GM18909 (cell line): ENCODE data around the gene ASNS.
"Not testable (repeated sequence)": the region's sequence is repeated elsewhere in the genome, so short reads cannot be mapped to it uniquely, and the experiment has no call there.

Experiments used
- ATAC-seq: cut with Tn5 transposase; IDR thresholded peaks from one replicate; pipeline ENCODE4 v1.9.1; 2021; ENCODE audit warnings: mild to moderate bottlenecking; ENCODE audit not compliant: unreplicated experiment, poor library complexity

Gene ASNS

GRCh38 chr7:97872025-97872669, at the start of gene ASNS:
Gene ASNS (minus strand): TSS chr7:97872408. CDS start chr7:97869156, 3,252 bp downstream.
- ATAC-seq, result peak; percentile 99

DNA sequence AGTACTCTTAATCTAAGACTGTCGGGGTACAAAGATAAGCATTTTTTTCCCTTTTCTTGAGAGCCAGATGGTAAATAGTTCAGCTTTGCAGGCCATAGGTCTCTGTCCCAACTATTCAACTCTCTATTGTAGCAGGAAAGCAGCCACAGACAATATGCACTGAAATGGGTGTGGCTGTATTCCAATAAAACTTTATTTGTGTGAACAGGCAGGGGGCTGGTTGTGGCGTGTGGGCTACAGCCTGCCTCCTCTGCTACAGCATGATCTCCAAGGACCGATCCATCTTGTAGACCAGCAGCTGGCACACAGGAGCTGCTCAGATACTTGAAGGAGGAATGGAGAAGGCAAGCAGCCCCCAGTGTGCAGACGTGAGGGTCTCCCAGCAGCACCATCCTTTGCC, 49.0 kb upstream of the ASNS start:
- not testable (repeated sequence) for ATAC-seq

- ATAC-seq, result not testable (repeated sequence)
Measured at GRCh38 chr7:97915267-97915666, 43.1 kb upstream of the ASNS start.

DNA sequence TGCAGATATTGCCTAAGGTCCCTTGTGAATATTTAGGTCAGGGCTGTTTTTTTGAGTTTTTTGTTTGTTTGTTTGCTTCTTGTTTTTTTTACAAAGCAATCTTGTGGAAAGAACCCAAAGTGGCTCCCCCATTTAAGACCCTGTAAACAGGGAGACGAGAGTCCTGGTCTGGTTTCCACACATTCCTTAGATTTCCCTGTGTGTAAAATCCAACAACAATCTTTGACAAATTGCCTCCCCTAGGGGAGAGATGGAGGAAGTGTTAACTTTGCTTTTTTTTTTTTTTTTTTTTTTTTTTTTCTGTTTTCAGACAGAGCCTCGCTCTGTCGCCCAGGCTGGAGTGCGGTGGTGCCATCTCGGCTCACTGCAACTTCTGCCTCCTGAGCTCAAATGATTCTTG, 40.1 kb upstream of the ASNS start:
- ATAC-seq, result not testable (repeated sequence)

DNA sequence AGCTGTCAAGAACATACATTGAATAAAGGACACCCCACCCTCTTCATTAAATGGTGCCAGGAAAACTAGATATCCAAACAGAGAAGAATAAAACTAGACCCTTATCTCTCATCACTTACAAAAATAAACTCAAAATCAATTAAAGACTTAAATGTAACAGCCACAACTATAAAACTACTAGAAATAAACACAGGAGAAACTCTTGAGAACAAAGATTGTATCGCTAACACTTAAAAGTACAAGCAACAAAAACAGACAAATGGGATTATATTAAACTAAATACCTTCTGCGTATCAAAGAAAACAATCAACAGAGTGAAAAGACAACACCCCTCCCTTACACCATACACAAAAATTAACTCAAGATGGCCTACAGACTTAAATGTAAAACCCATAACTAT, 24.7 kb upstream of the ASNS start:
- not testable (repeated sequence) for ATAC-seq

DNA sequence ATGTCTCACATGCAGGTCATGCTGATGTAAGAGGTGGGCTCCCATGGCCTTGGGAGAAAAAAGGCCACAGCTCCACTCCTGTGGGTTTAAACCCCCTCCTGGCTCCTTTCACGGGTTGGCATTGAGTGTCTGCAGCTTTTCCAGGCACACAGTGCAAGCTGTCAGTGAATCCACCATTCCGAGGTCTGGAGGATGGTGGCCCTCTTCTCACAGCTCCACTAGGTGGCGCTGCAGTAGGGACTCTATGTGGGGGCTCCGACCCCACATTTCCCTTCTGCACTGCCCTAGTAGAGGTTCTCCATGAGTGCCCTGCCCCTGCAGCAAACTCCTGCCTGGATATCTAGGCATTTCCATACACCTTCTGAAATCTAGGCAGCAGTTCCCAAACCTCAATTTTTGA, 19.5 kb upstream of the ASNS start:
- ATAC-seq, result not testable (repeated sequence)

DNA sequence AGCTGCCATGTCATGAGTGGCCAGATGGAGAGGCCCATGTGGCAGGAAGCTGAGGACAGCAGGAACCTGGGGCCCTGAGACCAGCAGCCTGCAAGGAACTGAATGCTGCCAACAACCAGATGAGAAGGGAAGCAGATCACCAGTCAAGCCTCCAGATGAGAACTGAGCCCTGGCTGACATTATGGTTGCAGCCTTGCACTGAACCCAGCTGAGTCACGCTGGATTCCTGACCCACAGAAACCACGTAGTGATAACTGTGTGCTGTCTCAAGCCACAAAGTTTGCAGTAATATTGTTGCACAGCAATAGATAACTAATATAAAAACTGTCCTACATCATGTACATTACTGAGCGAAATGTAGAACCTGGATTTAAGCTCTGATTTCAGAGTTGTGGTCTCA, 7.3 kb upstream of the ASNS start:
- ATAC-seq, result not testable (repeated sequence)

DNA sequence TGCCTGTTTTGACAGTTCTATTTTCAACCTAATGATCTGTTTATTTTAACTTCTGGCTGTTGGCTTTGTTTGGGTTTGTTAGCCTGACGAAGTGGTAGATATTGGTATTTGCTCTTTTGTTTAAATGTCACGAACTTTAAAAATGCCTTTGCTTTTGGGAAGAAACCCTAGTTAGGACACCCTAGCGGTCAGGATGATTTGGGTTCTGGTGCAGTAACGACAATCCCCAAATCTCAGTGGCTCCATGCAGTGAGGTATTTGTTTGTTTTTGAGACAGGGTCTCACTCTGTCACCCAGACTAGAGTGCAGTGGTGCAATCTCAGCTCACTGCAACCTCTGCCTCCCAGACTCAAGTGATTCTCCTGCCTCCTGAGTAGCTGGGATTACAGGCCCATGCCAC, 2.7 kb upstream of the ASNS start:
- not testable (repeated sequence) for ATAC-seq

GRCh38 chr7:97873606-97874005, 1.4 kb upstream of the ASNS start:
- no peak for ATAC-seq

DNA sequence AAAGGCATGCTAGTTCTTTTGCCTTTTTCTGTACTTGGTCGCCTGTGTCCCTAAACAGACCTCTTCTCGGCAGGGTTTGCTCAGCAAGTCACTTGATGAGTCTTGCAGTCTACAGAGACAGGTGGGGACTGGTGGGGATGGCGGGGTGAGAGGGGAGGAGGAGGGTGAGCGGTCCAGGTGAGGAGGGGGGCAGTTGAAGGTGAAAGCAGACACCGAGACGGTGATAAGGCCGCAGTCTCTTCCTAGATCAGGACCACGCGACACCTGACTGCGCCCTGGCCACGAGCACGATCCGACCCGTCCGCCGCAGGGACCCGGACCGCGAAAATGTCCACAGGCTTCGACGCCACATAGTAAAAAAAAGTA, 566 bp downstream of the ASNS start:
- no peak for ATAC-seq

GRCh38 chr7:97868788-97869187, 3.4 kb downstream of the ASNS start:
- no peak for ATAC-seq

DNA sequence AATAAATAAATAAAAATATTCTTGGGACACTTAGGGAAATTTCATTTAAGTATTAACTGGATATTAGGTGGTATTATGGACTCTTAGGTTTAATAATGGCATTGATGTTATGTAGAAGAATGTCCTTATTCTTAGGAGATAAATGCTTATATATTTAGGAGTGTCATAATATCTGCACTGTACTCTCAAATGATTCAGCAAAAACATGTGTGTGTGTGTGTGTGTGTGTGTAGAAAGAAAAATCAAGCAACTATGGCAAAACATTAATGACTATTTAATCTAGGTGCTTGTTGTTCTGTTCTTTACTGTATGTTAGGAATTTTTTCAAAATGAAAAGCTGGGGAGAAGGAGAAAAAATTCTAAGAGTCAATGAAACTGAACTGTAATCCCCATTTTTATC, 3.9 kb downstream of the ASNS start:
- ATAC-seq, result no peak

DNA sequence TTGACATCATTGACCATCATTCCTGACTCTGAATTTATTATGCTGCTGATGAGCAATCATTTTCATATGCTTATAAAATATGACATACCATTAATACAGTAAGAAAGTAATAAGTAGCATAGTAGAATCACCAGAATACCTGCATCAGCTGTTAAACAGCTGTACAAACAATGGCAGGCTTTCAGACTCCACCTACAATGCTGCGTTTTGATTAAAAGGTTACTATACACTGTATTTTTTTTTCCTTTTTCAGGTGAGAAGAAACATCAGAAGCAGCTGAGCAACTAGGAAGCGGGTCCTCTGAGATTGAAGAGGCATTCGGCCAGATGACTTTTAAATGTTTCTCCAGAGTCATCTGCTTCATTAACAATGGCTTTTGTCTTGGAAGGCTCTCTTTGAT, 7.1 kb downstream of the ASNS start:
- ATAC-seq, result no peak

- no peak for ATAC-seq
Measured at GRCh38 chr7:97859606-97860204, 12.5 kb downstream of the ASNS start.

DNA sequence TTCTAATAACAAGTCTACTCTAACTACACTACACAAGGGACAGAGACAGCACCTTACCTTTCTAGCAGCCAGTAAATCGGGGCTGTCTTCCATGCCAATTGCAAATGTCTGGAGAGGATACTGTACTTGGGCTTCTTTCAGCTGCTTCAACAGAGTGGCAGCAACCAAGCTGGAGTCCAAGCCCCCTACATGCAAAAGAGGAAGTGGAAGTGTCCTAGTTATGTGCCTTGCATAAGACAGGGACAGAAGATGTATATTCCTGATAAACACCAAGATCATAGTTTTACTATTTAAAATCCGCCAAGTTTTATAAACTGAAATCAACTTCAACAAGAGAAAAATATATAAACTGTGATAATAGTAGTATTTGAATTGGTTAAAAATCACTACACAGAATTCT, 14.0 kb downstream of the ASNS start:
- no peak for ATAC-seq

DNA sequence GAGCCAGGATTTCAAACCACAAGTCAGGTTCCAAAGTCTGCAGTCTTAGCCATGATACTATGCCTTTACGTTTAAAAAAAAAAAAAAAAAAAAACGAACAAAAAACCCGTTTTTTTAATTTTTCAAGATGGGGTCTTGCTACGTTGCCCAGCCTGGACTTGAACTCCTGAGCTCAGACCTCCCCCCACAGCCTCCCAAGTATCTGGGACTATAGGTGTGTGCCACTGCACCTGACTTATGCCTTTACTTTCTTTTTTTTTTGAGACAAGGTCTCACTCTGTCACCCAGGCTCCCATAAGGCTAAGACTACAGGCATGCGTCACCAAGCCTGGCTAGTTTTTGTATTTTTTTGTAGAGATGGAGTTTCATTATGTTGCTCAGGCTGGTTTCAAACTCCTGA, 14.7 kb downstream of the ASNS start:
- ATAC-seq, result no peak

- no peak for ATAC-seq
Measured at GRCh38 chr7:97851683-97852082, 20.5 kb downstream of the ASNS start.

- not testable (repeated sequence) for ATAC-seq
Measured at GRCh38 chr7:97850262-97851031, 21.8 kb downstream of the ASNS start.

DNA sequence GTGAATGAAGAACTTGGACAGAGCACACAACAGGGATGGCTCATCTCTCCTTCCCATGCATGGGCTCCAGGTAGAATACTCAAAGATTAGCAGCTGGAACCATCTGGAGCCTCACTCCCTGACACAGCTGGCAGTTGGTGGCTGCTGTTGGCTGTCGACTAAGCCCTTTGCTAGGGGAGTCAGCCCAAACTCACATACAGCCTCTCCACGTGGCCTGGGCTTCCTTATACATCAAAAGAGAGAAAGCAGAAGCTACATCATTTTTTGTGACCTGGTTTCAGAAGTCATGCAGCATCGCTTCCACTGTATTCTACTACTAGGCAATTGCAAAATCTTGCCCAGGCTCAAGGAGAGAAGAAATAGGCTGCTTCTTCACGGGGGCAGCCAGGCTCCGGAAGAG, 24.4 kb downstream of the ASNS start:
- no peak for ATAC-seq

GRCh38 chr7:97846945-97847344, 25.3 kb downstream of the ASNS start:
- no peak for ATAC-seq

DNA sequence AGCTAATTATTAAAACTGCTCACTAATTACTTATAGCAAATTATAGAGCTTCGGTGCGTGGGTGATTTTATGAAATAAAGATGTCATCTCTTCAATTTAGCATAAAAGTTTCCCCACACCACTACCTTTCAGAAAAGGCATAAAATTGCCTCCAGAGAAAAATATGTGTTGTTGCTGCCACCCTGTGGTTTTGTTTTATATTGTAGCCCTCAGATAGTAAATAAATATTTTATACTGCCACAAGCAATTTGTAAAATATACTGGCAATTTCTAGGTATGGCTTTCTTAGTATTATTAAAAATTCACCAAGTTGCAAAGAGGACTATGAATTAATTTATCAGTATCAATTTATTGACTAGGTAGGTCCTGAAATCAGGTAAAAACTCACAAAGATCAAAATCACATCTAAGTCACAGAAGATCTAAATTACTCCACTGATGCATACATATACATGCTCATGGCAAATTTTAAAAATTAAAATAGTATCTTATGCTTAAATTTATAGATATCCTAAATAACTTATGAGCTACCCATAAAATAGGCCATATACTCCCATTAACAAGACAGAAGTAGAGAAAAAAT, 26.5 kb downstream of the ASNS start:
- peak; percentile 60 for ATAC-seq
